H1 (cell line): Measurements from ENCODE around the gene INSYN2A.

Source experiments
- EP300 ChIP-seq, 2 experiments: IDR thresholded peaks; 1 replicate in 1 of 2; 2 replicates in 1 of 2; pipeline ENCODE4 v1.6.1; 2011 to 2012; ENCODE audit warnings: low read depth in 2 of 2, low read length in 2 of 2, mild to moderate bottlenecking in 2 of 2, borderline replicate concordance in 1 of 2, inconsistent platforms in 1 of 2, moderate library complexity in 1 of 2
- EZH2 ChIP-seq: fragments of 200-600 bp; sonication (generic); IDR thresholded peaks from 2 replicates; pipeline ENCODE4 v1.7.1; 2012; ENCODE audit warnings: low read depth, mild to moderate bottlenecking, moderate library complexity, low read length, inconsistent platforms; ENCODE audit not compliant: severe bottlenecking
- HDAC6 ChIP-seq: IDR thresholded peaks from one replicate; pipeline ENCODE4 v1.7.1; 2012; ENCODE audit warnings: low read depth, mild to moderate bottlenecking, inconsistent platforms, low read length, moderate library complexity
- MAFK ChIP-seq: IDR thresholded peaks from 2 replicates; pipeline ENCODE4 v1.6.1; 2012; ENCODE audit warnings: low read depth, mild to moderate bottlenecking, improper control_type of control experiment, low read length
- POLR2A ChIP-seq, 2 experiments: IDR thresholded peaks; 1 replicate in 1 of 2; 2 replicates in 1 of 2; pipeline ENCODE4 v1.6.1; 2011; ENCODE audit warnings: low read depth in 2 of 2, low read length in 2 of 2, mild to moderate bottlenecking in 2 of 2; ENCODE audit errors: control extremely low read depth in 1 of 2
- POLR2AphosphoS5 ChIP-seq: IDR thresholded peaks from 2 replicates; pipeline ENCODE4 v1.6.1; 2011; ENCODE audit warnings: low read depth, low read length
- SP2 ChIP-seq: IDR thresholded peaks from 2 replicates; pipeline ENCODE4 v1.6.1; 2012; ENCODE audit warnings: mild to moderate bottlenecking, low read length, inconsistent platforms
- SRF ChIP-seq: IDR thresholded peaks from 2 replicates; pipeline ENCODE4 v1.6.1; 2011; ENCODE audit warnings: mild to moderate bottlenecking, low read depth, low read length, moderate library complexity
- TAF7 ChIP-seq: optimal IDR thresholded peaks from 2 replicates; pipeline ENCODE3; 2011; ENCODE audit warnings: low read depth, mild to moderate bottlenecking, inconsistent platforms, low read length, moderate library complexity, borderline replicate concordance
- TBP ChIP-seq: IDR thresholded peaks from 2 replicates; pipeline ENCODE4 v1.6.1; 2011; ENCODE audit warnings: low read depth, low read length, improper control_type of control experiment
- TF ChIP-seq, protein P1 (sequence below), 3 experiments: IDR thresholded peaks; 1 replicate in 2 of 3; 2 replicates in 1 of 3; pipeline versions ENCODE4 v1.5.1 to v1.6.1; 2011; ENCODE audit warnings: low read length in 3 of 3, mild to moderate bottlenecking in 3 of 3, inconsistent platforms in 2 of 3, low read depth in 1 of 3, moderate library complexity in 1 of 3; ENCODE audit not compliant: insufficient read depth in 1 of 3; ENCODE audit errors: control extremely low read depth in 1 of 3
- TF ChIP-seq, protein P2 (sequence below): IDR thresholded peaks from 2 replicates; pipeline ENCODE4 v1.6.1; 2011; ENCODE audit warnings: low read length, improper control_type of control experiment
- TF ChIP-seq, protein P3 (sequence below): IDR thresholded peaks from 2 replicates; pipeline ENCODE4 v1.6.1; 2012; ENCODE audit warnings: inconsistent platforms
- TF ChIP-seq, protein P4 (sequence below): IDR thresholded peaks from 2 replicates; pipeline ENCODE4 v1.6.1; 2012; ENCODE audit warnings: inconsistent platforms

DNA sequence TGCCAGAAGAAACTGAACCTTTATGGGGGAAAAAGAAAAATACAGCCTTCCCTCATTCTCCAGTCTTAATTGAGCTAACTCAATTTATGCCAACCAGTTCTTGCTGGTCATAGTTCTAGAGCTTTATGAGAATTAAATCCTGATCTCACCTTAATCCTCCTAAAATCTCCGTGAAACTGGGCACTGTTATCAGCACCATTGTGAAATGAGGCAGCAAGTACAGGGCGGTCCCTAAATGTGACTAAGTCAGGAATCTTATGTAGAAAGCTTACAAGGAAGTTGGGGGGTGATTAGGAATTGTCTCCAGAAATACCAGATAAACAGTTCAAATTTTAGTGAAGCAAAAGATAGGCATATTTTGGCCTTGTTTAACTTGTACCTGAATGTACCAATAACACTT is 10.7 kb upstream of the INSYN2A start:
- TF ChIP-seq POLR2A (IDR thresholded peaks at IDR 0.05; ENCODE audit: control extremely low read depth in 1 of 2, low read depth in 2 of 2, low read length in 2 of 2) (no peak), SRF (no peak), SP2 (no peak), TAF7 (no peak), TBP (no peak), MAFK (no peak), POLR2AphosphoS5 (no peak), EP300 (IDR thresholded peaks at IDR 0.05; ENCODE audit: borderline replicate concordance in 1 of 2, low read depth in 2 of 2, low read length in 2 of 2) (no peak), HDAC6 (no peak), EZH2 (no peak)
- TF ChIP-seq, protein P1, sequence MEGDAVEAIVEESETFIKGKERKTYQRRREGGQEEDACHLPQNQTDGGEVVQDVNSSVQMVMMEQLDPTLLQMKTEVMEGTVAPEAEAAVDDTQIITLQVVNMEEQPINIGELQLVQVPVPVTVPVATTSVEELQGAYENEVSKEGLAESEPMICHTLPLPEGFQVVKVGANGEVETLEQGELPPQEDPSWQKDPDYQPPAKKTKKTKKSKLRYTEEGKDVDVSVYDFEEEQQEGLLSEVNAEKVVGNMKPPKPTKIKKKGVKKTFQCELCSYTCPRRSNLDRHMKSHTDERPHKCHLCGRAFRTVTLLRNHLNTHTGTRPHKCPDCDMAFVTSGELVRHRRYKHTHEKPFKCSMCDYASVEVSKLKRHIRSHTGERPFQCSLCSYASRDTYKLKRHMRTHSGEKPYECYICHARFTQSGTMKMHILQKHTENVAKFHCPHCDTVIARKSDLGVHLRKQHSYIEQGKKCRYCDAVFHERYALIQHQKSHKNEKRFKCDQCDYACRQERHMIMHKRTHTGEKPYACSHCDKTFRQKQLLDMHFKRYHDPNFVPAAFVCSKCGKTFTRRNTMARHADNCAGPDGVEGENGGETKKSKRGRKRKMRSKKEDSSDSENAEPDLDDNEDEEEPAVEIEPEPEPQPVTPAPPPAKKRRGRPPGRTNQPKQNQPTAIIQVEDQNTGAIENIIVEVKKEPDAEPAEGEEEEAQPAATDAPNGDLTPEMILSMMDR (IDR thresholded peaks at IDR 0.05; ENCODE audit: control extremely low read depth in 1 of 3, insufficient read depth in 1 of 3, low read depth in 1 of 3, low read length in 3 of 3), result no peak
- TF ChIP-seq, protein P2, sequence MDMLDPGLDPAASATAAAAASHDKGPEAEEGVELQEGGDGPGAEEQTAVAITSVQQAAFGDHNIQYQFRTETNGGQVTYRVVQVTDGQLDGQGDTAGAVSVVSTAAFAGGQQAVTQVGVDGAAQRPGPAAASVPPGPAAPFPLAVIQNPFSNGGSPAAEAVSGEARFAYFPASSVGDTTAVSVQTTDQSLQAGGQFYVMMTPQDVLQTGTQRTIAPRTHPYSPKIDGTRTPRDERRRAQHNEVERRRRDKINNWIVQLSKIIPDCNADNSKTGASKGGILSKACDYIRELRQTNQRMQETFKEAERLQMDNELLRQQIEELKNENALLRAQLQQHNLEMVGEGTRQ, result no peak
- TF ChIP-seq, protein P3, sequence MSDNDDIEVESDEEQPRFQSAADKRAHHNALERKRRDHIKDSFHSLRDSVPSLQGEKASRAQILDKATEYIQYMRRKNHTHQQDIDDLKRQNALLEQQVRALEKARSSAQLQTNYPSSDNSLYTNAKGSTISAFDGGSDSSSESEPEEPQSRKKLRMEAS, result no peak
- TF ChIP-seq, protein P4, sequence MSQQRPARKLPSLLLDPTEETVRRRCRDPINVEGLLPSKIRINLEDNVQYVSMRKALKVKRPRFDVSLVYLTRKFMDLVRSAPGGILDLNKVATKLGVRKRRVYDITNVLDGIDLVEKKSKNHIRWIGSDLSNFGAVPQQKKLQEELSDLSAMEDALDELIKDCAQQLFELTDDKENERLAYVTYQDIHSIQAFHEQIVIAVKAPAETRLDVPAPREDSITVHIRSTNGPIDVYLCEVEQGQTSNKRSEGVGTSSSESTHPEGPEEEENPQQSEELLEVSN, result no peak
